IPS DF 4.7 (cell line): ENCODE measurements around the gene GLDC.
"Not testable (repeated sequence)": the region's sequence is repeated elsewhere in the genome, so short reads cannot be mapped to it uniquely, and the experiment has no call there.

Experiments
- DNase-seq: peaks from one replicate; pipeline ENCODE4 v3.0.0-alpha.2; 2013; ENCODE audit warnings: low spot score; ENCODE audit errors: extremely low read depth

The GLDC gene

DNA sequence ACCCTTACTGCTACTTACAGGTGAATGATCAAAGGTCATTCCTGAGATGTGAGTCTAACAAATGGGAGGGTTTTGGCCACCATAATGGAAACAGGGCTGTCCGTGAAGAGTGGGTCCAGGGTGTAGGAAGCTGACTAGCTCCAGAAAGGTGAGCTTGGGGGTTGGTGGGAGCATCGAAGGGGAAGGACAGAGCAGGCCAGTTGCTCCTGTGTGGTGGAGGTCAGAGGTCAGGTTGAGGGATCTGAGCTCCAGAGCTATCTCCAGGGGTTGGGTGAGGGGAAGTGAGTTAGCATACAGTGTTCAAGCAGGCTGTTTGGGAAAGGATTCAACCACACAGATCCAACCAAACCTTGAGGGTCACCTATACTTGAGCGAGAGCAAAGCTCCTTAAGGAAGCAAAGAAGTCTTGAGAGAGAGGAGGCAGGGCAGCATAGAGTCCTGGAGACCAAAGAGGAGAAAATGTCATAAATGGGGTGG lies 18.7 kb upstream of the GLDC start:
- DNase-seq, result no peak

DNA sequence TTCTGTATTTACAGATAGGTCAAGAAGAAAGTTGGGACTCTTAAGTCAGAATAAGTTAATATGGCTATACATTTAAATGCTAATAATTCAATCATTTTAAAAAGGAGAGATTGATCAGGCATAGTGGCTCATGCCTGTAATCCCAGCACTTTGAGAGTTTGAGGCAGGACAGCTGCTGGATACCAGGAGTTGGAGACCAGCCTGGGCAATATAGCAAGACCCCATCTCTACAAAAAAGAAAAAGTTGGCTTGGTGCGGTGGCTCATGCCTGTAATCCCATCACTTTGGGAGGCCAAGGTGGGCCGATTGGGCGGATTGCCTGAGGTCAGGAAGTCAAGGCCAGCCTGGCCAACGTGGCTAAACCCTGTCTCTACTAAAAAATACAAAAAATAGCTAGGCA lies 15.0 kb upstream of the GLDC start:
- DNase-seq, result no peak

DNA sequence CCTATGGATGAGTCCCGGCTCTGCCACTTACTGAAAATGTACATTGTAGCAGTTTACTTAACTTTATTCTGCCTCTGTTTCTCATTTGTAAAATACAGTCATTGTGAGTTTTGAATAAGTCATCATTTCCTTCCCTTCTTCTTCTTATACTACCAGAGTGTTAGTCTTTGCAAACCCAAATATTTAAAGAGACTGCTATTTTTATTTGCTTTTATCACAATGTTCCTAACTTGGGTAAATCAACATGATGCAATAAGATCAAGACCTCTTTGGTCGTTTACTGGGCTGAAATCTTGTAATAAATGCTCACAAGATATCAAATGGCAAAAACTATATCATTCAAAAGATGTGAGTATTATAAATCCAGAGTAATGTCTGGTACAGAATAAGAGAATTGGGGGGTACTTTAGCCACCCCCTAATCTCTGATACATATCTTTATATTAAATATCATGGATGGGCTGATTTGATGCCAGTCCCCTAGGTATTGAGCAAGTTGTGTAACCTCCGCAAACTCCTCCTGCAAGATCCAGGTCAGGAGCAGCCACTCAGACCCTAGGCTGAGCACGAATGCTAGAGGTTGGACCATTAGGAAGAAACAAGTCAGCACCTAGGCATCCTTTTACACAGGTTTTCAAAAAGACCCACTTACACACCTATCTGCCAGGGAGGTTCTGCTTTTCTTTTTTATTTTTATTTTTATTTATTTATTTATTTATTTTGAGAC lies 13.3 kb upstream of the GLDC start:
- DNase-seq, result no peak

DNA sequence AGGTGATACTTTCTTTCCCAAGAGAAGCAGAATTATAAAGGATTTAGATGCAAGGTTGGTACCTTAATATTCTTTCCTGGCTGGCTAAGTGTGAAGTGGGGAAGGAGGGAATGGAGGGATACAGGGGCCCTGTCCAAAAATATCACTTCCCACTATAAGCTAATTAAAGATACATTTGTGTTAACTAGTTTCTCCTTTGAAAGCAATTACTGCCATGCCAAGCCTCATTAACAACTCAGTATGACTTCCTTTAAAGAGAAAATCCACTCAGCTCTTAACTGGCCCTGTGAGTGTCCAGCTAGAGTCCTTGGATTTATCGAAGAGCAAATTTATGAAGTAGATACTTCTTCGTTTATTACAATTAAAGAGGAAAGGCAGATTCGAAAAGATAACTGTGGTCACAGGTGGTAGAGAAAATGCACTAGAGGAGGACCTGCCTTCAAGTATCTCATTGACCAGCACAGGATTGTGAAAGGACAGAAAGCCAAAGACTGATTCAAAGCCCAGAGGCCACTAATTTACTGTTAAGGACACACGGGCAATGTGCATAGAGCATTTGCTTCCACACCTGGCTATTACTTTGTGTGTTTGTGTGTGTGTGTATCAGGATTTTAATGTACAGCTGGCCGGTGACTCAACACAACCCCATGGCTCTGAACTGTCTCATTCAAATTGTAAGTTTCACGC lies 11.2 kb upstream of the GLDC start:
- DNase-seq, result no peak

DNA sequence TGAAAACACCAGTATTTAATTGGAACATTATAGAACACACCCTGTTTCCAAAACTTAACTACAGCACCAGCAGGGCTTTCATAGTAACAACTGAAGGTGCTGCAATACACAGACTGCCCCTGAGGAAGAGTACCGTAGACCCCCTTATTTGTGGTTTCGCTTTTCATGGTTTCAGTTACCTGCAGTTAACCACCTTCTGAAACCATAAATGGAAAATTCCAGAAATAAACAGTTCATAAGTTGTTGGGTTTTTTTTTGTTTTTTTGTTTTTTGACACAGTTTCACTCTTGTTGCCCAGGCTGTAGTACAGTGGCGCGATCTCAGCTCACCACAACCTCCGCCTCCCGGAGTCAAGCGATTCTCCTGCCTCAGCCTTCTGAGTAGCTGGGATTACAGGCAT lies 9.5 kb upstream of the GLDC start:
- no peak for DNase-seq

DNA sequence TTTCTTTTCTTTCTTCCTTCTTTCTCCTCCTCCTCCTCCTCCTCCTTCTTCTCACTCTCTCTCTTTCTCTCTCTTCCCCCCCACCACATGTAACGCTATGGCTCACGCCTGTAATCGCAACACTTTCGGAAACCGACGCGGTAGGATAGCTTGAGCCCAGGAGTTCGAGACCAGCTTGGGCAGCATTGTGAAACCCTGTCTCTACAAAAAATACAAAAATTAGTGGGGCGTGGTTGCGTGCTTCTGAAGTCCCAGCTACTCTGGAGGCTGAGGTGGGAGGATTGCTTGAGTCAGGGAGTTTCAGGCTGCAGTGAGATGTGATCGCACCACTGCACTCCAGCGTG lies 736 bp upstream of the GLDC start:
- DNase-seq, result no peak

DNA sequence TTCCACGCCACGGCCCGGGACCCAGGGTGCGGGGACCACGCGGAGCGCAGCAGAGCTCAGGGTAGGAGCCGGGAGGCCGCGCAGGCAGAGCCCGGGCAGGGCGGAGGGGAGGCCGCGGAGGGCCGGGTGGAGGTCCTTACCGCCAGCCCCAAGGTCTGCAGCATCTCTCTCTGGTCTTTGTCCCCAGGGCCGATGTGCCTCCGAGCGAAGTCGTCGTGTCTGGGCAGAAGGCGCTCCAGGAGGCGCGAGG lies 499 bp downstream of the GLDC start:
- not testable (repeated sequence) for DNase-seq

DNA sequence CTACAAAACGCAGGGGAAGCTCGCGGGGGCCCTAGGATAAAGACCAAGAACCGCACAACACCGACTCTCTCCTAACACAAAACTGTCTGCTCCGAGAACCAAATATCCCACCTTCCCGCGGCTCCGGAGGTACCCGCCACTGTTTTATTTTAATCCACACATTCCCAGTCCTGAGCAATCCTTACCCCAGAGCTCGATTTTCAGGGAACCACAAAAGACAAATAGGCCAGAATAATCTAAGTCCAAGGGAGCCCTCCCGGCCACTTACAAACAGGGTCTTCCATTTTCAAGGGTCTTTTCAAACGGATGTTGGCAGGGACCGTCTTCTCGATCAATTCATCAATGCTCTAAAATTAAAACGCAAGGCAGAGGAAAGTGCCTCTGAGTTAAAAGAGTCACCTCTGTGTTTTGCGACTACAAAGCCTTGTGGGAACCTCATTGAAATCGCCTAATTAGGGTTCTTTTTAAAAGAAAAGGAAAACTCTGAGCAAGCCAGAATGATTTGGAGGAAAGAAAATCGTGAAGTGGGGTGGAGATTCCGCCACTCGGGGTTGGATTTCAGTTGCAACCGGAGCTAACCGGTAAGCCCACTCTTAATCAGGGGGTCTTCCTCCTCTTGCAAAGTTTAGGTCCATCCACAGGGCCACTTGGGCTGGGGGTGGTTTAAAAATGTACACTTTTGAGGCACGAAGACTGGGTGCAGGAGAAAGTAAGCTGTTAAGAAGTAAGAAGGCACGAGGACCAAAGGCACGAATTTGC lies 1.0 kb downstream of the GLDC start:
- DNase-seq, result no peak

DNA sequence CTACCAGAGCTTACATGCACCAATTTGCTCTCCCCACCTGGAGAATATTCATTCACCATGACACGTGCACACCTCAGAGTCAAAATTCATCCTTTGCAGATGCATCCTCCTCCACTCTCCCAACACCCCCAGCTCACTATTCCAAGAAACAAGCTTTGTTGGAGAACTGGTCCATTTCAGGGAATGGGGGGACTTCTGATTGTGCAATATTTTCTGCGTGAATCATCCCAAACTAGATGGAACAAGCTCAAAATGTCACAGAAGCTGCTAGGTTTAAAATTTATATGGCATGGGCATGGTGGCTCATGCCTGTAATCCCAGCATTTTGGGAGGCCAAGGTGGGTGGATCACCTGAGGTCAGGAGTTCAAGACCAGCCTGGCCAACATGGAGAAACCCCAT lies 3.6 kb downstream of the GLDC start:
- no peak for DNase-seq

DNA sequence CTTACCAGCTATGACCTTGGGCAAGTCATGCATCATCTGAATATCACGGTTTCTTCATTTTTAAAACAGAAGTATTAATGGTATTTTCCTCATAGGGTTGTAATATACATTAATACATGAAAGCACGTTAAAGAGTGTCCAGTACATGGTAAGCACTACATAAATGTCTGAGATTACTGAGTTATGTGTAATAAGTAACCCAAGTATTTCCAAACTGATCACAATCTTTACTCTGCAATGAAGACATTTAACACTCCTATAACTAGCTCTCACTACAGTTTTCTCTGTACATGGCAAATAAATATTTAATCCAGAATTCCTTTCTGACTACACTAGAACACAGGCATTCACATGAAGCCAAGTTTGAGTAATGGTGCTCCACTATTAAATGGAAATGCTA lies 4.0 kb downstream of the GLDC start:
- no peak for DNase-seq

DNA sequence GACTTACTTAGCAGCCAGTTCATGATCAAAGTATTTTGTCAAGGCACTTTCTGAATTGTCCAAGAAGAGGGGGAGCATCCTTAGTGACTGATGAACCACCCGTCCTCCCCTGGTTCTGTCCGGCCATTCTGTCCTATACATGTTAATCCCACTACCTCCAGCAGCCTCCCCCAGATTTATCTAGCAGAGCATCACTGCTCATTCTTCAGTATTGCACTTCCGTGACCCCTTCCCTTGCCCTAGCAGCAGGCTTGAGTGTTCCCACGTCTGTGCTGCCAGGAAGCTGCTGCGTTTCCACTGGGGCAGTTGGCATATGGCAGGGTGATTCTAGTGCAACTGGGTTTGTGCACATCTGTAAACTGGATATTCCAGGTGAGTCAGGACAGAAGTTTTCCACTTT lies 4.5 kb downstream of the GLDC start:
- no peak for DNase-seq

DNA sequence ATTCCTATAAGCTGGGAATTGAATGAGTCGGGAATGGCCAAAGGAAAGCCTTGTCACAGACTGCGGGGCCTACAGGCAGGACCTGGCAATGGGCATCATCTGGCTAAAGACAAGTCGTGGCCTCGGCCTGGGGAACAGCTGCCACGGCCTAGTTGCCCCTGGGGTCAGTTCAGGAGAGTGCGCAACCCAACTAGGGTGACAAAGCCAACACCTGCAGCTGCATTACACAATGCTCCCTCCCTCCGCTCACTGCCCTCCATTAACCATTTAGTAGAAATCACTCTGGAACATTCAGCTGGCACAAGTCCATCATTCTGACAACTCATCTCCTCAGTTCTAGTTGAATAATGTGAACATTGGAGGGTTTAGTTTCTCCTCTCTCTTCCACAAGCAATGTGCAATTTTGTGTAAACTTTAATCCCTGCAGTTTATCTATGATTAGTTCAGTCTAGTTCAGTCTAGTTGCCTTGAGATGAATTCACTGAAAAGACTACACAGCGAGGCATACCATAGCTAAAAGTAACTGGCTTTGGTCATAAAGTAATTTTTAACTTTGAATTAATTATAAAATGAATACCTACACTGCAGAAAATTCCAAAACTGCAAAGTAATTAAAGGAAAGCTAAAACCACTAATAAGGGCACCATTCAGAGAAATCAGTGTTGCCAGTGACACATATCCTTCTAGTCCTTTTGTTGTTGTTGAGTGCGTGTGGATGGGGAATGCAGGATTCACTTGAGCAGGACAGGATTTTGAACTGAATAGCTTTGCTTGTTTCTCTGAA lies 5.1 kb downstream of the GLDC start:
- DNase-seq, result no peak

DNA sequence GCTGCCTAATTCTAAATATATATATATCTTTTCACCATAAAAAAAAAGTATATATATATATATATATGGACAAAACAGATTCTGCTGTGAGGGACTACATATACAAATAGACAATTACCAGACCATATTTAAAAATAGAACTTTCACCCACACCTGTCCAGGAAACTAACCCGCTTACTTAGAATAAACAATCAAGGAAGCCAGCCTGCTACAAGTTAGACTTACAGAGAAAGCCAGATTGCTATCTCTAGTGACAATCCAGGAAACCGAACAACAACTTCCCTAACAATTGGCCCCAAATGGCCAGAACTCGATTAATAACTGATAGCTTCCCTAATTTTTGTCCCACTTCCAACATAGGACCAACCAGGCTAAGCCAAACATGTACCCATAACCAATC lies 5.9 kb downstream of the GLDC start:
- no peak for DNase-seq

DNA sequence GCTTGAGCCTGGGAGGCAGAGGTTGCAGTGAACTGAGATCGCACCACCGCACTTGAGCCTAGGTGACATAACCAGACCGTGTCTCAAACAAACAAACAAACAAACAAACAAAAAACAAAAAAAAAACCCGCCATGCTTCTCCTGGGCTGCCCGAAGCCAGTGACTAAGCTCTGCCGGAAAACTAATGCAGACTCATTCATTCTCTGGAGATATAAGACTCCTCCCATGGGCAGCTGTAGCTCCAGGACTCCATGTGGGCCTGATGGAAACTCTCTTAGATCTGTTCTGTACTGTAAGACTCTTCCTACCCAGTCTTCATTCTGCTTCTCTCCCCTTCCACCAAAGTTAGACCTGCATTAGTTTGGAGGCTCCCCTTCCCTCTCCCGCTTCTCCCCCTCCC lies 11.1 kb downstream of the GLDC start:
- no peak for DNase-seq

DNA sequence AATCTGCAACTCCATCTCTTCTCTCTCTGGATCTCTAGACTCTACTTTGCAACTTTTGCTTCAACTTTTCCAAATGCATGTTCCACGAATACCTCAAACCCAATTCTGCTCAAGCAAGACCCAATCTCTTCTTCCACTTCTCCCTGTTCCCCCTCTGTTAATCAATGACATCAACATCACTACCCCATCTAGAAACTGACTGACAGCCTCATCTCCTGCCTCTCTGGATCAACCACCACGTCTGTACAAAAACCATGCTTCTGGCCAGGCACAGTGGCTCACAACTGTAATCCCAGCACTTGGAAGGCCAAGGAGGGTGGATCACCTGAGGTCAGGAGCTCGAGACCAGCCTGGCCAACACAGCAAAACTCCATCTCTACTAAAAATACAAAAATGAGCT lies 12.2 kb downstream of the GLDC start:
- DNase-seq, result no peak

DNA sequence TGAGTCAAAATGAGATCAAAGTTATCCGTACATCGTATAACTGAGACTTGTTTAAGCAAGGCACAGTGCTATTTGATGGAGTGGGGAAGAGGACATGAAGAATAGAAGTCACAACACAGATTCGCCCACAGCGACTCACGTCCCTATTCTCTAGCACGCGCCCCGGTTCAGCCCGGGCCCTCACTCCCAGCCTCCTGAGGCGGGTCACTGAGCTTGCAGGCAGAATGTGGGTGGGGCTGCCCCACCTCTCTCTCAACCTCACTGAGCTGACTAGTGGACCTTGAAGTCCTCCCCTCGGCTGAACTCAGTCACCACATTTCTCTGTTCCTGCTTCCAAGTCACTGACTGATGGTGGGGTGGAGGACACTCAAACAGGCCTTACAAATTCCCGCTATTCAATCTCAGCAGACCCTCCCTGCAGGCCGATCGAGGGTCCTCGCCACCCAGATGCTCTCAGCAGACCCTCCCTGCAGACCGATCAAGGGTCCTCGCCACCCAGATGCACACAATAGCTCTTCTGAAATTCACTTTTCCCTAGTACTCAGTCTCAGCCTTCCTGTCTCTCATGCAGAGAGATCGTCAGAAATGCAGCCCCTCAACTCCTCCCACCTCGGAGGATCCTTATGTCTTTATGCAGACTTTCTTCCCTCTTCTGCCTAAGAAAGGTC lies 12.9 kb downstream of the GLDC start:
- no peak for DNase-seq

DNA sequence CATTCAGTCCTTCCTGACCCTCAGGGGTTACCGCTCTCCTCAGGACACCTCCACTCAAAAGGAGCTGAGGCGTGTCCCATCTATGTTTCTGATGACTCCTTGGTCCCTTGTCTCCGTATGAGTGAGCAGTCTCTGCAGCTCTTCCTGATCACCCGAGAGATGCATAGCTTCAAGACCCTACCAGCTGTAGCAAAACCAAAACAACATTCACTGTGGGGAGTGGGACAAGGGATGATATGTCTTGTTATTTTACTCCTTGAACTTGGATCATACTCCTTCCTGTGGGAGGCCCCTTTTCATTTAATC lies 14.4 kb downstream of the GLDC start:
- no peak for DNase-seq

DNA sequence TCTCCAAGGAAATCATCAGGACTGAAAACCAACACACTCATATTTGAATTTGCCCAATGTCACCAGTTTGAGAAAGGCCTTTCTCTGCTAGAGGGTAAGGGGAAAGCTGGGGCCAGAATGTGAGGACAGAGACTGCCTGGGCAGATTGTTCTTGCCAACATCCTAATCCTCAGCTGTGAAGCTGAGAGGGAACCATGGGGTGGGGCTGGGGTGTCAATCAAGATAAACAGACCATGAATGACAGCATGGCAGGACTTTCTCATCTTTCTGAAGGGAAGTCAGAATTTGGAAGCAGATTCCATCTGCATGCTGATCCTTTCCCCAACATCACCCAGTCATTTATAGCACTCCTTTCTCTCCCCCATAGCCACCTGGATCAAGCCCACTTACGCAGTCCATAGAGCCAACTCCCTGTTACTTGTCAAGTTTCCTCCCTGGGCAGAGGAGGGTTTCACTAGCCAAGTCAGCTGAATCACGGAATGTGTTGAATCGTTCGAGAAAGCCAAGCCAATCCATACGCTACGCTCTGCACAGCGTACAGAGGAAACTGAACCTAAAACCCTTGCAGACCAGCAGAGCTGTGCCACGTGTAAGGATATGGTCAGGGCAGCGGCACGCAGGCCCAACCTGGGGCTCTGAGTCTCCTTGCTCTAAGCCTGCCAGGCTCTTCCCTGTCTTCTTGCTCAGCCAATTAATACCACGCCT lies 14.9 kb downstream of the GLDC start:
- DNase-seq, result no peak

DNA sequence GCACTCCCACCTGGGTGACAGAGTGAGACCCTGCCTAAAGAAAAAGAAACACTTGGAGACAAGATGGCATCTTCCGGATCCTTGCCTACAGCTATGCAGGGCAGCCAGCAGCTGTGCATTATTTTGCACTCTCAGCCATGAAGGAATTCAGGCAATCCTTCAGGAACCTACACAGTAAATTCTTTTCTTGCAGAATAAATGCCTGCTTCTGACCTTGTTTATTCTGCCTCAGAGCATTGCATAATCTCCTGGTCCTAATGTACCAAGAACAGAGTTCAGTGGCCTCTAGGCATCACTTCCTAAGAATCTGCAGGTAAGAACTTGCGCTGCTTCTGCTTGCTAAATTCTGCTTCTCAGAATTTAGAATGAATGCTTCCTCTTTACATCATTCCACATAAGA lies 16.8 kb downstream of the GLDC start:
- no peak for DNase-seq

DNA sequence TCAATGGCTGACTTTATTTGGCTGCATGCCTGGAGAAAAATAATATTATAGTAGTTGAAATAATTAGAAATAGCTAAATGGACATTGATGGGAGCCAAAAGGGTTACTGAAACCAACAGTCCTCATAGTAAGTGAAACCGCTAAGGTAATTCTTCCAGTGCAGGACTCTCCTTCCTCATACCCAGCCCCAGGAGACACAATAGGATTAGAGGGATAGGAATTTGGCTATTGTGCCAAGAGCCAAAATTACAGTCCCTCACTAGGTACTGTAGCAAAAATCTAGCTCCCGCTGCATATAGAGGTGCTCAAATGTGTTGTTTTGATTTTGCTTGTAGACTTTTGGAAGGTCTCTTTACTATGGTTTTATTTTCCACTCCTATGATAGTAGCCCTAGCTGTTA lies 20.2 kb downstream of the GLDC start:
- DNase-seq, result no peak

DNA sequence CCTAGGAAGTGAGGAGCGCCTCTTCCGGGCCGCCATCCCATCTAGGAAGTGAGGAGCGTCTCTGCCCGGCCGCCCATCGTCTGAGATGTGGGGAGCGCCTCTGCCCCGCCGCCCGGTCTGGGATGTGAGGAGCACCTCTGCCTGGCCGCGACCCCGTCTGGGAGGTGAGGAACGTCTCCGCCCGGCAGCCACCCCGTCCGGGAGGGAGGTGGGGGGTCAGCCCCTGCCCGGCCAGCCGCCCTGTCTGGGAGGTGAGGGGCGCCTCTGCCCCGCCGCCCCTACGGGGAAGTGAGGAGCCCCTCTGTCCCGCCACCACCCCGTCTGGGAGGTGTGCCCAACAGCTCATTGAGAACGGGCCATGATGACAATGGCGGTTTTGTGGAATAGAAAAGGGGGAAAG lies 22.7 kb downstream of the GLDC start:
- DNase-seq, result not testable (repeated sequence)
